MCF 10A (cell line): ENCODE measurements around the gene SPRR1A. TPM values are rescaled to one million over a fixed set of nuclear protein-coding genes. Genes with fewer than 3 reads are reported as not detected.

Source experiments
- BruUV-seq: library from RNA; stranded (reverse); fragments of 400-500 nt; replicated peaks from 2 replicates; lab custom pipeline; 2021; lab: Mats Ljungman, UMichigan
- CTCF ChIA-PET: fragments of 300-600 bp; sonication (Branson Sonifier 250); formaldehyde crosslinking; extraction: SDS; loops from one replicate; lab custom pipeline; 2021; ENCODE audit warnings: antibody characterized with exemption, inconsistent platforms; lab: Yijun Ruan, JAX
- POLR2A ChIA-PET: fragments of 300-600, 350-650 bp; sonication (Branson Sonifier 250); formaldehyde crosslinking; extraction: SDS; loops from one replicate; lab custom pipeline; 2020; ENCODE audit warnings: antibody characterized with exemption, inconsistent platforms; lab: Yijun Ruan, JAX
- DNase-seq: peaks from one replicate; pipeline ENCODE4 v3.0.0-alpha.2; 2018; ENCODE audit not compliant: unreplicated experiment
- H3K27ac Mint-ChIP-seq: one replicate; pipeline ENCODE4 v1.8.0; 2022; ENCODE audit warnings: mild to moderate bottlenecking, low read depth, mixed read lengths; ENCODE audit not compliant: unreplicated experiment
- H3K27me3 Mint-ChIP-seq: one replicate; pipeline ENCODE4 v1.8.0; 2022; ENCODE audit warnings: mixed read lengths; ENCODE audit not compliant: insufficient read depth, unreplicated experiment
- H3K36me3 Mint-ChIP-seq: one replicate; pipeline ENCODE4 v1.8.0; 2022; ENCODE audit warnings: mild to moderate bottlenecking, moderate library complexity, mixed read lengths; ENCODE audit not compliant: insufficient read depth, unreplicated experiment
- H3K4me1 Mint-ChIP-seq: one replicate; pipeline ENCODE4 v1.8.0; 2022; ENCODE audit warnings: mixed read lengths; ENCODE audit not compliant: insufficient read depth, unreplicated experiment
- H3K4me3 Mint-ChIP-seq: one replicate; pipeline ENCODE4 v1.8.0; 2022; ENCODE audit warnings: mild to moderate bottlenecking, moderate library complexity, mixed read lengths; ENCODE audit not compliant: unreplicated experiment
- H3K9me3 Mint-ChIP-seq: one replicate; pipeline ENCODE4 v1.8.0; 2022; ENCODE audit warnings: mixed read lengths; ENCODE audit not compliant: unreplicated experiment
- CTCF ChIP-seq: fragments of 200-600 bp; IDR thresholded peaks from one replicate; pipeline ENCODE4 v1.8.0; 2022; ENCODE audit warnings: antibody characterized with exemption, mild to moderate bottlenecking; ENCODE audit not compliant: unreplicated experiment
- intact Hi-C: fragments of 100-400 bp; cut with micrococcal nuclease; formaldehyde crosslinking; loops from 2 replicates; pipeline ENCODE4 v1.14.1; 2022
- total RNA-seq: library from RNA; stranded (reverse); gene quantifications from 2 replicates; pipeline ENCODE4 v1.2.3, GENCODE V29; 2022

Gene SPRR1A
- total RNA-seq, 1 experiment from 2014 or later = not detected

- no peak for DNase-seq
- POLR2A ChIA-PET = interaction anchor here (0.7 to 5.8 kb wide), 3 partner anchors 7 to 883 kb away, joined by 3 to 49 read pairs (median 4); no protein-coding TSS in a partner anchor
- no peak overlapping the region for H3K27ac Mint-ChIP-seq
- H3K27me3 Mint-ChIP-seq = no peaks in the 10 kb centered on the region
- CTCF ChIA-PET = interaction anchor here (0.6 to 5.7 kb wide), 8 partner anchors 8 to 247 kb away, joined by 3 to 27 read pairs (median 4); no protein-coding TSS in a partner anchor
- no peak overlapping the region for H3K4me3 Mint-ChIP-seq
- no peaks in the 10 kb centered on the region for H3K9me3 Mint-ChIP-seq
- intact Hi-C loops = no loop called here
- no TSS peak for BruUV-seq
- H3K36me3 Mint-ChIP-seq = no peaks in the 10 kb centered on the region
- peaks cover 10% of the 10 kb centered on the region for H3K4me1 Mint-ChIP-seq
- no peak for TF ChIP-seq CTCF
Measured at GRCh38 chr1:152946248-152946647, 37.6 kb upstream of the SPRR1A start.

- no peak within 1 kb of the TSS for H3K4me3 Mint-ChIP-seq
- H3K27ac Mint-ChIP-seq = no peak within 1 kb of the TSS
- H3K9me3 Mint-ChIP-seq = no peaks in the 10 kb centered on the region
- TF ChIP-seq CTCF = no peak
- POLR2A ChIA-PET = interaction anchor here (0.7 kb wide), 2 partner anchors 106 to 883 kb away, joined by 3 to 4 read pairs; no protein-coding TSS in a partner anchor
- H3K36me3 Mint-ChIP-seq = no peaks in the 10 kb centered on the region
- H3K27me3 Mint-ChIP-seq = no peaks in the 10 kb centered on the region
- BruUV-seq = no TSS peak
- peaks cover 6% of the 10 kb centered on the region for H3K4me1 Mint-ChIP-seq
- CTCF ChIA-PET = interaction anchor here (0.6 to 5.7 kb wide), 6 partner anchors 8 to 246 kb away, joined by 3 to 27 read pairs (median 4); no protein-coding TSS in a partner anchor
- intact Hi-C loops = no loop called here
- no peak for DNase-seq
Measured at GRCh38 chr1:152946651-152947256, 37.1 kb upstream of the SPRR1A start, which contains the start of gene SPRR5. Gene SPRR5 (plus strand): TSS chr1:152947206. CDS start chr1:152948555, 1,349 bp downstream.

- DNase-seq = no peak
Measured at GRCh38 chr1:152951711-152952110, 32.2 kb upstream of the SPRR1A start.

More at GRCh38 chr1:152951711-152952110, 32.2 kb upstream of the SPRR1A start:
- H3K36me3 Mint-ChIP-seq = no peaks in the 10 kb centered on the region
- ChIA-PET POLR2A (interaction anchor here (0.6 to 4.1 kb wide), 3 partner anchors 8 to 69 kb away, joined by 3 to 54 read pairs (median 49); no protein-coding TSS in a partner anchor), CTCF (interaction anchor here (2.6 kb wide), 1 partner anchor 81 kb away, joined by 11 read pairs; no protein-coding TSS in a partner anchor)
- H3K9me3 Mint-ChIP-seq = no peaks in the 10 kb centered on the region
- no peaks in the 10 kb centered on the region for H3K27me3 Mint-ChIP-seq
- TF ChIP-seq CTCF = no peak
- H3K4me1 Mint-ChIP-seq = peaks cover 24% of the 10 kb centered on the region
- H3K4me3 Mint-ChIP-seq = no peak overlapping the region
- intact Hi-C loops = loop anchor here (5.0 kb wide), 1 partner anchor 81 kb away; the partner anchor contains the start of gene SPRR1B
- no peak overlapping the region for H3K27ac Mint-ChIP-seq
- BruUV-seq = no TSS peak
